ENCODE results near the gene RAB44.

Gene RAB44

DNA sequence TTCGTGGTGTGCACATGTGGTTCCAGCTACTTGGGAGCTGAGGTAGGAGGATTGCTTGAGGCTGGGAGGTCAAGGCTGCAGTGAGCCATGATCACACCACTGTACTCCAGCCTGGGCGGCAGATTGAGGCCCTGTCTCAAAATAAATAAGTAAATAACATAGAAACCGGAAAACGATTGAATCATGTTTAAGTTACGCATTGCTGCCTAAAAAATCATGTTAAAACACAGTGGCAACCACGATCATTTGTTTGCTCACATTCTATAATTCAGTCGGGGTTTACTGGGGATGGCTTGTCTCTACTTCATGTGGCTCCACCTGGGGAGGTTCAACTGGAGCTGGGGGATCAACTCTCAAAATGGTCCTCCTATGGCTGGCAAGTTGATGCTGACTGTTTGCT lies 27.4 kb upstream of the RAB44 start:
- TF ChIP-seq, protein P1, sequence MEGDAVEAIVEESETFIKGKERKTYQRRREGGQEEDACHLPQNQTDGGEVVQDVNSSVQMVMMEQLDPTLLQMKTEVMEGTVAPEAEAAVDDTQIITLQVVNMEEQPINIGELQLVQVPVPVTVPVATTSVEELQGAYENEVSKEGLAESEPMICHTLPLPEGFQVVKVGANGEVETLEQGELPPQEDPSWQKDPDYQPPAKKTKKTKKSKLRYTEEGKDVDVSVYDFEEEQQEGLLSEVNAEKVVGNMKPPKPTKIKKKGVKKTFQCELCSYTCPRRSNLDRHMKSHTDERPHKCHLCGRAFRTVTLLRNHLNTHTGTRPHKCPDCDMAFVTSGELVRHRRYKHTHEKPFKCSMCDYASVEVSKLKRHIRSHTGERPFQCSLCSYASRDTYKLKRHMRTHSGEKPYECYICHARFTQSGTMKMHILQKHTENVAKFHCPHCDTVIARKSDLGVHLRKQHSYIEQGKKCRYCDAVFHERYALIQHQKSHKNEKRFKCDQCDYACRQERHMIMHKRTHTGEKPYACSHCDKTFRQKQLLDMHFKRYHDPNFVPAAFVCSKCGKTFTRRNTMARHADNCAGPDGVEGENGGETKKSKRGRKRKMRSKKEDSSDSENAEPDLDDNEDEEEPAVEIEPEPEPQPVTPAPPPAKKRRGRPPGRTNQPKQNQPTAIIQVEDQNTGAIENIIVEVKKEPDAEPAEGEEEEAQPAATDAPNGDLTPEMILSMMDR (IDR thresholded peaks at IDR 0.05; ENCODE audit: low read depth, low read length): no peak
- no peak for DNase-seq (ENCODE audit: extremely low read depth, low read depth)

DNA sequence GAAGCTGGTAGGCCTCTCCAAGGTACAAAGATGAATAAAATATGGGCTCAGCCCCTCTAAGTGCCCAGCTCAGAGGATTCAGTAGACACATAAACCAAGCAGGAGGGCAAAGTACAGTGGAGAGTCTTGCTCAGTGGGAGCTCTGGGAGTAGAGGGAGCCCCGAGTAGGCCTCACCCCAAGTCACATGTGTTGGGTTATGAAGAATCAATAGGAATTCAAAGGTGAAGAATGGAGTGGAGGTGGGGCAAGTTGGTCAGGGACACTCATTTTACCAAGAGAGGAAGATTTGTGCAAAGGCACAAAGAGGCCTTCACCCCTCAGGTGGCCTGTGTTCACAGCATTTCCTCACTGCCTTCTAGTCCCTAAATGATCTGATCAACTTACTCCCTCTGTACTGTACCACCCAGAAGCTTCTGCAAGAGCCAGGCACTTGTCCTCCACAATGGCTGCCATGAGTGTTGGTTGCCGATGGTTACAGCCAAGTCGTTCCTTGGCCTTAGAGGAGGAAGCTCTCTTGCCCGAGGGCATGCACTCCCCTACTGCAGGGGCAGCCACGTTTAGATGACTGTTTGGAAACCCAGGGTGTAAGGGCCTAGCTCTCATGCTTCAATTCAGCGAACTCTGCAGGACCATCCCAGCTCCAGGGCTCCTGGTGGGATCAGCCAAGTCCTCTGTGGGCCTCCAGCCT lies 25.8 kb upstream of the RAB44 start:
- DNase-seq (ENCODE audit: extremely low read depth, low read depth): no peak

DNA sequence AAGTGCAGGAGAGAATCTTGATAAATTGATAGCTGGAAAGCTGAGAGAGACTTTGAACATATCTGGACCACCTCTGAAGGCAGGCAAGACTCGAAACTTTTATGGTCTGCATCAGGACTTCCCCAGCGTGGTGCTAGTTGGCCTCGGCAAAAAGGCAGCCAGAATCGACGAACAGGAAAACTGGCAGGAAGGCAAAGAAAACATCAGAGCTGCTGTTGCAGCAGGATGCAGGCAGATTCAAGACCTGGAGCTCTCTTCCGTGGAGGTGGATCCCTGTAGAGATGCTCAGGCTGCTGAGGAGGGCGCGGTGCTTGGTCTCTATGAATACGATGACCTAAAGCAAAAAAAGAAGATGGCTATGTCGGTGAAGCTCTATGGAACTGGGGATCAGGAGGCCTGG lies 23.7 kb upstream of the RAB44 start:
- DNase-seq (ENCODE audit: extremely low read depth, low read depth): no peak
- TF ChIP-seq, protein P1 (IDR thresholded peaks at IDR 0.05; ENCODE audit: low read depth, low read length): no peak

More for the DNA sequence above, 25.8 kb upstream of the RAB44 start:
- TF ChIP-seq, protein P1 (IDR thresholded peaks at IDR 0.05; ENCODE audit: low read depth, low read length): no peak

DNA sequence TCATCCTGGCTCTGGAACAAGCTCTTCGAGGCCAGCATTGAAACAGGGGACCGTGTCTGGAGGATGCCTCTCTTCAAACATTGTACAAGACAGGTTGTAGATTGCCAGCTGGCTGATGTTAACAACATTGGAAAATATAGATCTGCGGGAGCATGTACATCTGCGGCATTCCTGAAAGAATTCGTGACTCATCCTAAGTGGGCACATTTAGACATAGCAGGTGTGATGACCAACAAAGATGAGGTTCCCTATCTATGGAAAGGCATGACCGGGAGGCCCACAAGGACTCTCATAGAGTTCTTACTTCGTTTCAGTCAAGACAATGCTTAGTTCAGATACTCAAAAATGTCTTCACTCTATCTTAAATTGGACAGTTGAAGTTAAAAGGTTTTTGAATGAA lies 22.7 kb upstream of the RAB44 start:
- no peak for DNase-seq (ENCODE audit: extremely low read depth, low read depth)

DNA sequence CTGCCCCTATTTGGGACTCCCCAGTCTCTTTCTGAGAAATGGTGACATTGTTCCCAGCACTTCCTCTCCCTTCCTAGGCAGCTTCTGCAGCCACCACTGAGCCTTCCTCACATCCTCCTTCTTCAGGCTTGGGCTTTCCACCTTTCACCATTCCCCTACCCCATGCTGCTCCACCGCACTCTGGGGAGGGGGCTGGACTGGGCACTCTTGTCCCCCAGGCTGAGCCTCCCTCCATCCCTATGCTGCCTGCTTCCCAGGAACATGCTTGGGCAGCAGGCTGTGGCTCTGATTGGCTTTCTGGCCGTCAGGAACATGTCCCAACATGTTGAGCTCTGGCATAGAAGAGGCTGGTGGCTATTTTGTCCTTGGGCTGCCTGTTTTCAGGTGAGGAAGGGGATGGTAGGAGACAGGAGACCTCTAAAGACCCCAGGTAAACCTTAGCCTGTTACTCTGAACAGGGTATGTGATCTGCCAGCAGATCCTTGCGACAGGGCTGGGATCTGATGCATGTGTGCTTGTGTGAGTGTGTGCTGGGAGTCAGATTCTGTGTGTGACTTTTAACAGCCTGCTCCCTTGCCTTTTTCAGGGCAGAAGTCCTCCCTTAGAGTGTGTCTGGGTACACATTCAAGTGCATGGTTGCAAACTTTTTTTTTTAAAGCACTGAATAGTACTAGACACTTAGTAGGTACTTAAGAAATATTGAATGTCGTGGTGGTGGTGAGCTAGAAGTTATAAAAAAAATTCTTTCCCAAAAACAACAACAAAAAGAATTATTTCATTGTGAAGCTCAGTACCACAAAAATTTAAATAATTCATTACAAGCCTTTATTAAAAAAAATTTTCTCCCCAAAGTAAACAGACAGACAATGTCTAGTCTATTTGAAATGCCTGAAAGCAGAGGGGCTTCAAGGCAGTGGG lies 21.2 kb upstream of the RAB44 start:
- TF ChIP-seq, protein P1 (IDR thresholded peaks at IDR 0.05; ENCODE audit: low read depth, low read length): no peak
- no peak for DNase-seq (ENCODE audit: extremely low read depth, low read depth)

More for the DNA sequence above, 22.7 kb upstream of the RAB44 start:
- TF ChIP-seq, protein P1 (IDR thresholded peaks at IDR 0.05; ENCODE audit: low read depth, low read length): no peak

DNA sequence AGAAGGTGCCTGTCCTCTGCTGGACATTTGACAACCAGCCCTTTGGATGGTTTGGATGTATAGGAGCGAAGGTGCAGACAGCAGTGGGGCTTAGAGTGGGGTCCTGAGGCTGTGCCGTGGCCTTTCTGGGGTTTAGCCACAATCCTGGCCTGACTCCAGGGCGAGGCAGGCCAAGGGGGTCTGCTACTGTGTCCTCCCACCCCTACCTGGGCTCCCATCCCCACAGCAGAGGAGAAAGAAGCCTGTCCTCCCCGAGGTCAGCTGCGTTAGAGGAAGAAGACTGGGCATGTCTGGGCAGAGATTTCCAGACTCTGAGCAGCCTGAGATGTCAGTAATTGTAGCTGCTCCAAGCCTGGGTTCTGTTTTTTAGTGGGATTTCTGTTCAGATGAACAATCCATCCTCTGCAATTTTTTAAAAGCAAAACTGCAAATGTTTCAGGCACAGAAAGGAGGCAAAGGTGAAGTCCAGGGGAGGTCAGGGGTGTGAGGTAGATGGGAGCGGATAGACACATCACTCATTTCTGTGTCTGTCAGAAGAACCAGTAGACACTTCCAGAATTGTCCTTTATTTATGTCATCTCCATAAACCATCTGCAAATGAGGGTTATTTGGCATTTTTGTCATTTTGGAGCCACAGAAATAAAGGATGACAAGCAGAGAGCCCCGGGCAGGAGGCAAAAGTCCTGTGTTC lies 20.4 kb upstream of the RAB44 start:
- no peak for DNase-seq (ENCODE audit: extremely low read depth, low read depth)
- TF ChIP-seq, protein P1 (IDR thresholded peaks at IDR 0.05; ENCODE audit: low read depth, low read length): no peak
